ENCODE data around the gene C3AR1. TPM values are rescaled to one million over a fixed set of nuclear protein-coding genes. Genes with fewer than 3 reads are reported as not detected.
"Not testable (repeated sequence)": the region's sequence is repeated elsewhere in the genome, so short reads cannot be mapped to it uniquely, and the experiment has no call there.

C3AR1 gene
- total RNA-seq (2014; rRNA removed; shearing (Covaris generic)) = 0.95 and 1.8 TPM in 2 replicates

- DNase-seq (ENCODE audit: low spot score) = peak; percentile 82
Measured at GRCh38 chr12:8065991-8066594, at the start of gene C3AR1. Gene C3AR1, minus strand, starts transcription at chr12:8066359. Its CDS starts 6,174 bp downstream, at chr12:8060185.

GRCh38 chr12:8113117-8113516 lies 47.0 kb upstream of the C3AR1 start:
- DNase-seq (ENCODE audit: low spot score) = not testable (repeated sequence)

GRCh38 chr12:8108808-8109398 lies 42.7 kb upstream of the C3AR1 start:
- DNase-seq (ENCODE audit: low spot score) = peak; percentile 71

GRCh38 chr12:8099235-8099634 lies 33.1 kb upstream of the C3AR1 start:
- DNase-seq (ENCODE audit: low spot score) = no peak

- DNase-seq (ENCODE audit: low spot score) = no peak
Measured at GRCh38 chr12:8096281-8096915, 30.2 kb upstream of the C3AR1 start.

GRCh38 chr12:8093291-8093690 lies 27.1 kb upstream of the C3AR1 start:
- no peak for DNase-seq (ENCODE audit: low spot score)

- no peak for DNase-seq (ENCODE audit: low spot score)
Measured at GRCh38 chr12:8089716-8090115, 23.6 kb upstream of the C3AR1 start.

- DNase-seq (ENCODE audit: low spot score) = not testable (repeated sequence)
Measured at GRCh38 chr12:8089277-8089676, 23.1 kb upstream of the C3AR1 start.

GRCh38 chr12:8088574-8088973 lies 22.4 kb upstream of the C3AR1 start:
- DNase-seq (ENCODE audit: low spot score) = no peak

GRCh38 chr12:8087666-8088065 lies 21.5 kb upstream of the C3AR1 start:
- no peak for DNase-seq (ENCODE audit: low spot score)

GRCh38 chr12:8084351-8084750 lies 18.2 kb upstream of the C3AR1 start:
- not testable (repeated sequence) for DNase-seq (ENCODE audit: low spot score)

GRCh38 chr12:8082808-8083100 lies 16.6 kb upstream of the C3AR1 start:
- DNase-seq (ENCODE audit: low spot score) = no peak

GRCh38 chr12:8081251-8081920 lies 15.2 kb upstream of the C3AR1 start:
- DNase-seq (ENCODE audit: low spot score) = no peak

- no peak for DNase-seq (ENCODE audit: low spot score)
Measured at GRCh38 chr12:8080120-8080519, 14.0 kb upstream of the C3AR1 start.

GRCh38 chr12:8078916-8079315 lies 12.8 kb upstream of the C3AR1 start:
- no peak for DNase-seq (ENCODE audit: low spot score)

GRCh38 chr12:8078398-8078797 lies 12.2 kb upstream of the C3AR1 start:
- peak; percentile 67 for DNase-seq (ENCODE audit: low spot score)

- DNase-seq (ENCODE audit: low spot score) = peak; percentile 17
Measured at GRCh38 chr12:8077207-8077606, 11.0 kb upstream of the C3AR1 start.

GRCh38 chr12:8076366-8076765 lies 10.2 kb upstream of the C3AR1 start:
- no peak for DNase-seq (ENCODE audit: low spot score)

- no peak for DNase-seq (ENCODE audit: low spot score)
Measured at GRCh38 chr12:8075935-8076334, 9.8 kb upstream of the C3AR1 start.

- DNase-seq (ENCODE audit: low spot score) = not testable (repeated sequence)
Measured at GRCh38 chr12:8071820-8072219, 5.7 kb upstream of the C3AR1 start.

- DNase-seq (ENCODE audit: low spot score) = no peak
Measured at GRCh38 chr12:8069582-8069981, 3.4 kb upstream of the C3AR1 start.

GRCh38 chr12:8064131-8064530 lies 2.0 kb downstream of the C3AR1 start:
- DNase-seq (ENCODE audit: low spot score) = no peak

- DNase-seq (ENCODE audit: low spot score) = no peak
Measured at GRCh38 chr12:8058506-8058905, 7.7 kb downstream of the C3AR1 start.
